ENCODE results near the gene IGFBPL1.

IGFBPL1 gene

DNA sequence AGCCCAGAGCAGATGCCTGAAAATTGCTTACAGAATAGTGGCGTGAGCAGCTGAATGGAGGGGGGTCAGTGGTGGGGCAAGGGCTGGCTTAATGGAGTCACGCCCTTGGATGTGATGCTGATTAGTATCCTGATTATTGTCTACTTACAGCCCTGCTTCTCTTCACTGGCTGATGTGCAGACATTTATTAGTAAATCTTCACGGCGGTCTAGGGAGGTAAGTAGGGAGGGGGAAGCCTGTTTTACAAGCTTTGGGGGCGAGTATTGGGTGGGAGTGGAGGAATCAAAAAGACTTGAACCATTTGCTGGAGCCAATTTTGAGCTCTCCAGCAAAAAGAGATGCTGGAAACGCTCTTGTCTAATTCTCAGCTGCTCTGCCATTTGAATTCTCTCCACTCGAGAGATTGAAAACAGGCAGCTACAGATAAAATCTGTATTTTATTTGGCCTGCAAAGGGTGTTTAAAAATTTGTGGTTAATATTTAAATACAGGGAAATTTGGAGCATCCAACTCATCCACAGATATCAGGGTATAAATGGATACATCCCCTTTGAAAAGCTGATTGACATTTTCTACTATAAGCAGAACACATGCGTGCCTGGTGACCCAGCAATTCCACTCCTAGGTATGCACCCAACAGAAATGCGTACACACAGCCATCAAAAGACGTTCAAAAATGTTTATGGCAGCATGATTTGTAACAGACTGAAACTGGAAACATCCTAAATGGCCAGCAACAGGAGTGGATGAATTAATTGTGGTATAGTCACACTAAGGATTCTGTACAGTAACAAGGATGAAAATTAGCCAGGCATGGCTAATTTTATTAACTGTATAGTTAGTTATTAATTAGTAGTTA lies 51.3 kb downstream of the IGFBPL1 start:
- no peak overlapping the region for H3K27ac ChIP-seq

DNA sequence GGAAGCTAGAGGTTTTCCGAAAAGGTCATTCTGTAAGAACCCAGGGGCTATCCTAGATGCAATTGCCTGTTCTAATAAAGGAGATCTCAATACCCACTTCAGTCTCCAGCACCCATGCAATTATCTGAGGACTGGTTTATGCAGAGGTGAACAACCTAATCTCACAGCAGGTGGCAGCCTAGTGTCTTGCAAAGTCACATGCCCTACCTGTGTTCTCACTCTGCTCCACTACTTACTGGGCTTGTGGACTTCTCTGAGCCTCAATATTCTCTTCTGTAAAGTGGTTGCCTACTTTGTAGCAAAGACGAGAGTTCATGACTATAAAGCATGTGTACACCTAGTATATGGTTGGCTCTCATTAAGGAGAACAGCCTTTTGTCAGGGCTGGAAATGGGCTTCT lies 52.8 kb downstream of the IGFBPL1 start:
- TF ChIP-seq CTCF (conservative IDR thresholded peaks at IDR 0.05): peak; percentile 85
- no peak overlapping the region for H3K27ac ChIP-seq

More for the DNA sequence above, 51.3 kb downstream of the IGFBPL1 start:
- TF ChIP-seq CTCF (conservative IDR thresholded peaks at IDR 0.05): no peak

GRCh38 chr9:38370176-38370575 lies 54.1 kb downstream of the IGFBPL1 start:
- TF ChIP-seq CTCF (conservative IDR thresholded peaks at IDR 0.05): no peak
- no peak overlapping the region for H3K27ac ChIP-seq

DNA sequence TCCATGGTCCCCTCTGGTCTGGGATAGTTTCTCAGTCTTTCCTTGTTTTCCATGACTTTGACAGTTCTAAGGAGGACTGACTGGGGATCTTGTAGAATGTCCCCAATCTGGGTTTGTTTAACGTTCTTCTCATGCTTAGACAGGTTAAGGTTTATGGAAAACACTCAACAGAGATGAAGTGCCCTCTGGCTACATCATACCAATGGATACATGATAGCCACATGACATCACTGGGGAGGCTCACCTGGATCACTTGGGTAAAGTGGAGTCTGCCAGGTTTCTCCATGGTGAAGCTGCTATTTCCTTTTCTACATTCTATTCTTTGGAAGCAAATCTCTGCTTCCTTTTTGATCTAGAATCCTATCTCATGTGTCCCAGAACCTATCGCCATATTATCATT lies 55.5 kb downstream of the IGFBPL1 start:
- TF ChIP-seq CTCF (conservative IDR thresholded peaks at IDR 0.05): no peak
- no peak overlapping the region for H3K27ac ChIP-seq

- TF ChIP-seq CTCF (conservative IDR thresholded peaks at IDR 0.05): no peak
- no peak overlapping the region for H3K27ac ChIP-seq
These were observed 56.4 kb downstream of the IGFBPL1 start for GRCh38 chr9:38367898-38368297.

DNA sequence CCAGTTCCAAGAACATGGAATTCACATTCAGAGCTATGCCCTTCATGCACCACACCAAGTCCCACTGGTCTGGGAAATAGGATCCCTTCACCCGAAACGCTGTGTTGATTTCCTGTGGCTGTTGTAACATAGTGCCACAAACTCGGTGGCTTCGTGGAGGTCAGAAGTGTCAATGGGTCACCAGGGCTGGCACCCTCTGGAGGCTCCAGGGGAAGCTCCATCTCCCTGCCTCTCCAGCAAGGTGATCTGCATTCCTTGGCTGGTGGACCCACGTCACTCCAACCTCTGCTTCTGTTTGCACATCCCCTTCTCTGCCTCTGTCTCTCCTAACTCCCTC lies 60.7 kb downstream of the IGFBPL1 start:
- H3K27ac ChIP-seq: peak overlapping the region; percentile 35; the same call in 1 of the 2 replicates
- TF ChIP-seq CTCF (conservative IDR thresholded peaks at IDR 0.05): no peak

- peak; percentile 86 for TF ChIP-seq CTCF (conservative IDR thresholded peaks at IDR 0.05)
- H3K27ac ChIP-seq: peak overlapping the region; percentile 35; the same call in 1 of the 2 replicates
These were observed 61.2 kb downstream of the IGFBPL1 start for GRCh38 chr9:38362852-38363588.
